HG03045 (cell line): ENCODE data around the gene UBR1.
"Not testable (repeated sequence)": the region's sequence is repeated elsewhere in the genome, so short reads cannot be mapped to it uniquely, and the experiment has no call there.

Experiments
- ATAC-seq: cut with Tn5 transposase; IDR thresholded peaks from one replicate; pipeline ENCODE4 v1.9.1; 2021; ENCODE audit warnings: mild to moderate bottlenecking, moderate library complexity; ENCODE audit not compliant: unreplicated experiment

The UBR1 gene

GRCh38 chr15:42918047-42918446 is 187.8 kb downstream of the UBR1 start:
- ATAC-seq = no peak

- ATAC-seq = no peak
These were observed 190.1 kb downstream of the UBR1 start for GRCh38 chr15:42915654-42916315.

GRCh38 chr15:42914728-42915497 is 190.9 kb downstream of the UBR1 start:
- ATAC-seq = no peak

GRCh38 chr15:42911058-42911592 is 194.7 kb downstream of the UBR1 start:
- ATAC-seq = no peak

- ATAC-seq = no peak
These were observed 197.3 kb downstream of the UBR1 start for GRCh38 chr15:42908538-42908937.

- ATAC-seq = no peak
These were observed 202.2 kb downstream of the UBR1 start for GRCh38 chr15:42903388-42904324.

- ATAC-seq = not testable (repeated sequence)
These were observed 211.9 kb downstream of the UBR1 start for GRCh38 chr15:42893911-42894310.
